GM12874 (cell line): ENCODE data around the gene CDH13.

Experiments used
- TF ChIP-seq, protein P1 (sequence below): IDR thresholded peaks from 2 replicates; pipeline ENCODE4 v1.5.1; 2011; ENCODE audit warnings: low read depth, mild to moderate bottlenecking, control low read depth, low read length, moderate library complexity; ENCODE audit not compliant: insufficient read depth

CDH13 gene

DNA sequence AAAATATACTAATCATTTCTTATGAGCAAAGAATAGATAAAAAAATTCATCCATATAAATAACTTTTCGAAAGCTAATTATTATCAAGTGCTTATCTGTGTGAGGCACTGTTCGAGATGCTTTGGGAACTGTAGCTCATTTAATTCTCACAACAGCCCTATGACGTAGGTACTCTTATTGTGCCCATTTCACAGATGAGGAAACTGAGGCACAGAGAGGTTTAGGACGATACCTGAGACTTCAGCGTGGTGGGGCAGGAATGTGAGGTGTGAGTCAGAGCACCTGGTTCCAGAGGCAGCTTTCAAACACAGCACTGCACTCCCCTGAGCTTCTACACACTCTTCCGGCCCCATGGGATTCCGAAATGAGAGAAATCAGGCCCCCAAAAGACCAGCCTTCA is 995.2 kb downstream of the CDH13 start:
- TF ChIP-seq, protein P1, sequence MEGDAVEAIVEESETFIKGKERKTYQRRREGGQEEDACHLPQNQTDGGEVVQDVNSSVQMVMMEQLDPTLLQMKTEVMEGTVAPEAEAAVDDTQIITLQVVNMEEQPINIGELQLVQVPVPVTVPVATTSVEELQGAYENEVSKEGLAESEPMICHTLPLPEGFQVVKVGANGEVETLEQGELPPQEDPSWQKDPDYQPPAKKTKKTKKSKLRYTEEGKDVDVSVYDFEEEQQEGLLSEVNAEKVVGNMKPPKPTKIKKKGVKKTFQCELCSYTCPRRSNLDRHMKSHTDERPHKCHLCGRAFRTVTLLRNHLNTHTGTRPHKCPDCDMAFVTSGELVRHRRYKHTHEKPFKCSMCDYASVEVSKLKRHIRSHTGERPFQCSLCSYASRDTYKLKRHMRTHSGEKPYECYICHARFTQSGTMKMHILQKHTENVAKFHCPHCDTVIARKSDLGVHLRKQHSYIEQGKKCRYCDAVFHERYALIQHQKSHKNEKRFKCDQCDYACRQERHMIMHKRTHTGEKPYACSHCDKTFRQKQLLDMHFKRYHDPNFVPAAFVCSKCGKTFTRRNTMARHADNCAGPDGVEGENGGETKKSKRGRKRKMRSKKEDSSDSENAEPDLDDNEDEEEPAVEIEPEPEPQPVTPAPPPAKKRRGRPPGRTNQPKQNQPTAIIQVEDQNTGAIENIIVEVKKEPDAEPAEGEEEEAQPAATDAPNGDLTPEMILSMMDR = no peak

DNA sequence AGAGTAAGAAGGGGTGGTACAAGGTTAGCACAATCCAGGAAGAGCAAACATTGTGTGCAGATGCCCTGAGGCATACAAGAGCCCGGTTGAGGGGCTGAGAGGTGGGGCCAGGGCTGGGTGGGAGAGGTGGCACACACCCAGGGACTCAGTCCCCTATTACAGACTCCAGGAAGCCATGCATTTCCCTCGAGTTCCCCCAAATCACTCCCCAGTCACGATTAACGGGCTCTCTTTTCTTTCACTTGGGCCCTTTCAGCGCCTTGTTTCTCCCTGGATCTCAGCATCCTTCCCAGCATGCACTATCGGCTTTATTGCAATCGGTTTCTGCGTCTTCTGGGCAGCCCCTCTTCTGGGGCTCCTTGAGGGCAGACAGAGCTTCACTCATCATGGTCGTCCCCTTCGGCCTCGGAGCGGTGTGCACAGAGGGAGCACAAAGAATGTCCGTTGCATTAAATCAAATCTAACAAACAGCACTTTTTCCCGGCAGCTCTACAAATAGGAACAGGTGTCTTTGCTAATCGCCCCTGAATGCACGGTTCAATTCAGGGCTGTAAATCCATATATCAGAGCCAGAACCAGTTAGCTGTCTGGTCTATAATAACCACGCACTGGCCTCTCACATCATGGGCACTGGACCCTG is 996.4 kb downstream of the CDH13 start:
- TF ChIP-seq, protein P1 = no peak

DNA sequence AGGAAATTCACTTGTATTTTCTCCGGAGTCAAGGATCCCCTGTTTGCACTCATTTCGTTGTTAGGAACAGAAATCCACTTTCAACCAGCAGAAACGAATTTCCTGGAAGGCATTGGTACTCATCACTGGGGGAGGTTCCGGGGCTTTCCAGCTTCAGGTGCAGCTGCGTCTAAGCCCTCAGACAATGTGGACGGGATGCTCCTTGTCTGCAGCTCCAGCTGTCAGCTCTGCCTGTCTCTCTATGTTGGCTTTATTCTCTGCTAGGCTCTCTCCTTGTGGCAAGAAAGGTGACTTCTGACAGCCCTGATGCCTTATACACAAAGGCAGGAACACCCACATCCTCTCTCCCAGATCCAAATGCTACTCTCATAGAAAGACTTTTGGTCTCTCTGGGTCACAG is 997.1 kb downstream of the CDH13 start:
- TF ChIP-seq, protein P1 = no peak

DNA sequence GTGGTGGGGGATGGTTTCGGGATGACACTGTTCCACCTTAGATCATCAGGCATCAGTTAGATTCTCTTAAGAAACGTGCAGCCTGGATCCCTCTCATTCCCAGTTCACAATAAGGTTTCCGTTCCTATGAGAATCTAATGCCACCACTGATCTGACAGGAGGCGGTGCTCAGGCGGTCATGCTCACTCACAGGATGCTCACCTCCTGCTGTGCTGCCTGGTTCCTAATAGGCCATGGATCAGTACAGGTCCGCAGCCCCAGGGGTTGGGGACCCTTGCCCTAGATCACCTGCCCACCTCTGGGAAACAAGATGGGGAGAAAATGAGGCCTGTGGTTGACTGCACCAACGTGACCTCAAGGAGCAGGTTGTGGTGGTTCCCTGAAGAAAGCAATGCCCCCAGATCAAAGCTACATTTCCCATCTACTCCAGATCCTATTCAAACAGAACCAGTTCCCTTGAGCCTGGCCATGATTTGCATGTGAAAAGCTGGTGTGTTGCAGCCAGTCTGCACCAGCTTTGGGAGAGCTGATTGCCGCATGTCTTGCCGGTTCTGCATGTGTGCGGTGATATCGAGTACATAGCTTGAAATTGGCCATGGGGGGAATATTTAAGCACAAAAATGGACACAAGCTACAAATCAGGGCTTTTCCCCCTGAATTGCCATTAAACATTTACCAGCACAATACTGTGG is 997.8 kb downstream of the CDH13 start:
- TF ChIP-seq, protein P1 = no peak

DNA sequence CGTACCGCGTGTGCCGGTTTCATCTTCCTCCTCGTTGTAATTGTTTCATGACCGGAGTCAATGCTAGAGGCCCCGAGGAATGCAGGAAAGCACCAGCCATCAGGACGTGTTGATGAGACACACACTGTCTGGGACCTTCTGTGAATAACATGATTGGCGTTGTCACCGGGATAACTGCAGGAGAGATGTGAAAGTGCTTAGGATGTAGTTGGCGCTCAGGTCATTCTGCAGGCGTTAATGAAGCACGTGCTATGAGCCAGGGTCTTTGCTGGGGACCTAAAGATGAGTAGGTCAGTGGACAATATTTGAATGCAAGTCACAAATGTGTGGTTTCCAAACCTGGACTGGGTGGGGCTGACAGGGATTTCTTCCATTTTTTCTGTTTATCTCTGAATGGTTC is 999.4 kb downstream of the CDH13 start:
- TF ChIP-seq, protein P1 = no peak

DNA sequence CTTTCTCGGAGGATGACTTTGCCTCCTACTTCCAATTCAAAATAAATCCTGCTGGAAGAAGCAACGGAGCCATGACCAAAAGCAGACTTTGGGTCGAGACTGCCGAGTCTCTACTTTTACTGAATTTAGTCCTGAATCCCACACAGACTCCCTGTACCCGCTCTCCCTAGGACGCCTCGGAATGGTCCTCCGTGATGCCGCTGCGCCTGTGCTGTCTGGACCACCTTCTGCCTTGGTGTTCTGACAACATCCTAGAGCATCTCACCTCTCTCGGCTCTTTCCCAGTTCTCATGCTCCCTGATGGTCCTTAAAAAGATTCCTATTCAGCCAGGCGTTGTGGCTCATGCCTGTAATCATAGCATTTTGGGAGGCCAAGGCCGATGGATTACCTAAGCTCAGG is 999.9 kb downstream of the CDH13 start:
- TF ChIP-seq, protein P1 = no peak

DNA sequence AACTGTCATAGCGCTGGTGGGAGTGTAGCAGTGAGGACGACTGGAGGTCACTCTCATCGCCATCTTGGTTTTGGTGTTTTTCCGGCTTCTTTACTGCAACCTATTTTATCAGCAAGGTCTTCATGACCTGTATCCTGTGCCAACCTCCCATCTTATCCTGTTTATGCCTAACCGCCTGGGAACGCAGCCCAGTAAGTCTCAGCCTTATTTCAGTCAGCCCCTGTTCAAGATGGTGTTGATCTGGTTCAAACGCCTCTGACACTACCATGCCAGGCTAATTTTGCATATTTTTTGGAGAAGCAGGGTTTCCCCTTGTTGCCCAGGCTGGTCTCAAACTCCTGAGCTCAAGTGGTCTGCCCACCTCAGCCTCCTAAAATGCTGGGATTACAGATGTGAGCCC is 1001.2 kb downstream of the CDH13 start:
- TF ChIP-seq, protein P1 = no peak
